Astrocyte (in vitro differentiated cells and primary cell): ENCODE measurements around the gene CLCNKA. TPM values are rescaled to one million over a fixed set of nuclear protein-coding genes. Genes with fewer than 3 reads are reported as not detected.

Source experiments
- DNase-seq: peaks from one replicate; pipeline ENCODE4 v3.0.0-alpha.2; 2010; ENCODE audit warnings: low read depth
- FAIRE-seq: peaks from 2 replicates; lab custom pipeline; 2011; peaks lifted over from hg19 to GRCh38; lab: Jason Lieb, UNC
- H2AFZ ChIP-seq: 2 replicates; pipeline ENCODE4 v1.6.0; 2012; ENCODE audit warnings: low read depth, low read length, inconsistent platforms
- H3K27ac ChIP-seq: 2 replicates; pipeline ENCODE4 v1.5.1; 2011; ENCODE audit warnings: low read depth, low read length, inconsistent platforms
- H3K27me3 ChIP-seq: 2 replicates; pipeline ENCODE4 v1.6.0; 2011; ENCODE audit warnings: low read length, inconsistent platforms; ENCODE audit not compliant: insufficient read depth
- H3K36me3 ChIP-seq: 2 replicates; pipeline ENCODE4 v1.5.1; 2011; ENCODE audit warnings: low read length, inconsistent platforms; ENCODE audit not compliant: insufficient read depth
- H3K4me1 ChIP-seq: 2 replicates; pipeline ENCODE4 v1.5.1; 2011; ENCODE audit warnings: low read length, inconsistent platforms; ENCODE audit not compliant: insufficient read depth
- H3K4me2 ChIP-seq: 2 replicates; pipeline ENCODE4 v1.6.0; 2012; ENCODE audit warnings: low read length, inconsistent platforms
- H3K4me3 ChIP-seq: 2 replicates; pipeline ENCODE4 v1.5.1; 2011; ENCODE audit warnings: low read depth, mild to moderate bottlenecking, low read length, inconsistent platforms; ENCODE audit not compliant: insufficient read depth
- H3K79me2 ChIP-seq: 2 replicates; pipeline ENCODE4 v1.6.0; 2012; ENCODE audit warnings: mild to moderate bottlenecking, low read length, inconsistent platforms; ENCODE audit not compliant: insufficient read depth
- H3K9ac ChIP-seq: 2 replicates; pipeline ENCODE4 v1.6.0; 2012; ENCODE audit warnings: mild to moderate bottlenecking, low read length, inconsistent platforms
- H3K9me3 ChIP-seq: 2 replicates; pipeline ENCODE4 v1.5.1; 2012; ENCODE audit warnings: low read depth, mild to moderate bottlenecking, low read length, inconsistent platforms; ENCODE audit not compliant: insufficient read depth
- H4K20me1 ChIP-seq: 2 replicates; pipeline ENCODE4 v1.6.0; 2012; ENCODE audit warnings: low read length, inconsistent platforms; ENCODE audit not compliant: insufficient read depth
- H3K27ac Mint-ChIP-seq: one replicate; pipeline ENCODE4 v1.8.0; 2021; ENCODE audit warnings: mild to moderate bottlenecking, mixed read lengths; ENCODE audit not compliant: unreplicated experiment
- H3K27me3 Mint-ChIP-seq: one replicate; pipeline ENCODE4 v1.8.0; 2021; ENCODE audit warnings: low read depth, mixed read lengths; ENCODE audit not compliant: unreplicated experiment
- H3K36me3 Mint-ChIP-seq: one replicate; pipeline ENCODE4 v1.8.0; 2021; ENCODE audit warnings: low read depth, mixed read lengths; ENCODE audit not compliant: unreplicated experiment
- H3K4me1 Mint-ChIP-seq: one replicate; pipeline ENCODE4 v1.8.0; 2021; ENCODE audit warnings: low read depth, mixed read lengths; ENCODE audit not compliant: unreplicated experiment
- H3K4me3 Mint-ChIP-seq: one replicate; pipeline ENCODE4 v1.8.0; 2021; ENCODE audit warnings: mild to moderate bottlenecking, moderate library complexity, mixed read lengths; ENCODE audit not compliant: unreplicated experiment
- H3K9me3 Mint-ChIP-seq: one replicate; pipeline ENCODE4 v1.8.0; 2021; ENCODE audit warnings: mild to moderate bottlenecking, mixed read lengths; ENCODE audit not compliant: unreplicated experiment
- CTCF ChIP-seq: IDR thresholded peaks from 2 replicates; pipeline ENCODE4 v1.5.1; 2011; ENCODE audit warnings: low read depth, mild to moderate bottlenecking, inconsistent platforms, low read length, moderate library complexity; ENCODE audit not compliant: insufficient read depth
- EZH2 ChIP-seq: IDR thresholded peaks from 2 replicates; pipeline ENCODE4 v1.6.1; 2012; ENCODE audit warnings: mild to moderate bottlenecking, low read length, inconsistent platforms; ENCODE audit not compliant: insufficient read depth
- total RNA-seq: library from RNA; stranded (reverse); gene quantifications from 2 replicates; pipeline ENCODE4 v1.2.1, GENCODE V29; 2021

Gene CLCNKA
- total RNA-seq, 1 donor from 2014 or later: 0.16 TPM

- Histone ChIP-seq H4K20me1 (no peaks in the 10 kb centered on the region), H3K4me1 (no peaks in the 10 kb centered on the region), H3K27ac (no peak overlapping the region), H2AFZ (no peak overlapping the region), H3K4me3 (no peak overlapping the region), H3K9ac (no peak overlapping the region), H3K9me3 (no peaks in the 10 kb centered on the region), H3K4me2 (no peak overlapping the region), H3K36me3 (no peaks in the 10 kb centered on the region), H3K27me3 (no peaks in the 10 kb centered on the region), H3K79me2 (no peaks in the 10 kb centered on the region)
- Mint-ChIP-seq H3K27ac (no peak overlapping the region), H3K36me3 (no peaks in the 10 kb centered on the region), H3K9me3 (peaks cover 2% of the 10 kb centered on the region), H3K4me1 (no peaks in the 10 kb centered on the region), H3K27me3 (peaks cover 21% of the 10 kb centered on the region), H3K4me3 (no peak overlapping the region)
- no peak for DNase-seq
- TF ChIP-seq CTCF: no peak
- TF ChIP-seq EZH2: no peak
- FAIRE-seq: no peak
Observed at GRCh38 chr1:15992582-15993500, 29.0 kb upstream of the CLCNKA start.

DNA sequence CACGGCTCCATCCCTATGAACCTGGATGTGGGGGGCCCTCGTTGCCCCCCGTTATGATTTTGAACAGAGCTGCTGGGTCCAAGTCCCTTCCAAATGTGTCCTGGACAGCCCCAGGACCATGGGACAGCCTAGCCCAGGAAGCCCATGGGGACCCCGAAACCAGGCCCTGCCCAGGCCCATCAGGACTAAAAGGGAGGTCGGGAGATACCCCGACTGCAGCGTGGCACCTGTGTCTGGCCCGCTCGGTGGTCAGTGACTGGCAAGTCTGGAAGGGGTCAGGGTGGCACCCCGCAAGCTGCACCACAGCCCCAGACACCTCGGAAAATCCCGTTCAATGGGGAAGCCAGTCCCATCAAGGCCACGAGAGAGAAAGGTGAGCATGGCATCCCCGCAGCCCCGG is 28.2 kb upstream of the CLCNKA start:
- TF ChIP-seq EZH2 (no peak), CTCF (no peak)
- Histone ChIP-seq H3K4me1 (no peaks in the 10 kb centered on the region), H3K9ac (no peak overlapping the region), H3K4me2 (no peak overlapping the region), H3K9me3 (no peaks in the 10 kb centered on the region), H3K4me3 (no peak overlapping the region), H2AFZ (no peak overlapping the region), H3K36me3 (no peaks in the 10 kb centered on the region), H3K79me2 (no peaks in the 10 kb centered on the region), H3K27me3 (no peaks in the 10 kb centered on the region), H4K20me1 (no peaks in the 10 kb centered on the region), H3K27ac (no peak overlapping the region)
- DNase-seq (no peak), FAIRE-seq (no peak)
- Mint-ChIP-seq H3K4me3 (no peak overlapping the region), H3K27me3 (peaks cover 27% of the 10 kb centered on the region), H3K36me3 (no peaks in the 10 kb centered on the region), H3K27ac (no peak overlapping the region), H3K9me3 (peaks cover 2% of the 10 kb centered on the region), H3K4me1 (no peaks in the 10 kb centered on the region)

- no peak for FAIRE-seq
- Mint-ChIP-seq H3K27ac (no peak overlapping the region), H3K36me3 (no peaks in the 10 kb centered on the region), H3K4me3 (no peak overlapping the region), H3K27me3 (peaks cover 26% of the 10 kb centered on the region), H3K9me3 (peaks cover under 1% of the 10 kb centered on the region), H3K4me1 (no peaks in the 10 kb centered on the region)
- Histone ChIP-seq H3K36me3 (no peaks in the 10 kb centered on the region), H3K9me3 (no peaks in the 10 kb centered on the region), H3K4me1 (no peaks in the 10 kb centered on the region), H3K4me3 (no peak overlapping the region), H3K27me3 (no peaks in the 10 kb centered on the region), H4K20me1 (no peaks in the 10 kb centered on the region), H3K9ac (no peak overlapping the region), H3K4me2 (no peak overlapping the region), H2AFZ (no peak overlapping the region), H3K27ac (no peak overlapping the region), H3K79me2 (no peaks in the 10 kb centered on the region)
- no peak for TF ChIP-seq EZH2
- no peak for DNase-seq
Observed at GRCh38 chr1:15994081-15994480, 27.8 kb upstream of the CLCNKA start.
